Activated CD4-positive, CD25-positive, alpha-beta regulatory T cell (primary cell): ENCODE data around the gene SH3GL1.

ENCODE experiments used
- DNase-seq, 4 experiments: peaks; one replicate each; lab custom pipeline; 2025; lab: John Stamatoyannopoulos, UW

SH3GL1 gene

DNA sequence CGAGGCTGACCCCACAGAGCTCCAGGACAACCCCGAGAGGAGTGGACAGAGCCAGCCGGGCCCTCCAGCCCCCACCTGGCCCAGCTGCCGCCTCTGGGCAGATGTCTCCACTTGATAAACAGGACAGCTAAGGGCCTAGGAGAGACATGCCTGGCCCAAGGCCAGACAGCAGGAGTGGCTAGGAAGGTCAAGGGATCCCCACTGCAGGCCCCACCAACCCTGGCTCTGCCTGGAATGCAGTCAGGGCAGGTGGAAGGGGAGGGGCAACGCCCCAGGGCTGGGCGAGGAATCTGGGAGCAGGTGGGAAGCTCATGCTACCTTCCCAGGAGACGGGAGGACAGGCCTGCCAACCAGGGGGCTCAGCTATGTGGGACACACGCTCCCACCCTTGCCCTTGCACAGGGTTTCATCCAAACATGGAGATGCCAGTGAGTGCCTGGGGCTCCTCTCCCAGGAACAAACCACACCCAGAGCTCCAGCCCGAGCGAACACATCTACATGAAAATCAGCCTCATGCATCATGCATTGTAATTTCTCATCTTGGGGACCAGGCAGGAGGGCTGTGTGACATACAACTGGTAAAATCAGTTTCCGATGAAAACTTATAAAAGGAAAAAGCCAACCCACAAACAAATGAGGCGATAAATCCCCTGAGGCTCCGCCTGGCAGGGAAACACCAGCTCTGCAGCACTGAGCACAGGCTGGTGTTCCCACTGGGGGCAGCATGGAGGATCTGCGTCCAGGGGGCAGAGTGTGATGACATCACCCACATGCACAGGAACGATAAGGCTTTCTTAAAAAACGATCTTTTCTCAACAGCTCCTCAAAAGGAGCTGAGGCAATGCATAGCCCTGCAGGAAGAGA is 25.0 kb downstream of the SH3GL1 start:
- DNase-seq: no peak

- no peak for DNase-seq
Measured at GRCh38 chr19:4374498-4375163, 25.7 kb downstream of the SH3GL1 start.

- no peak for DNase-seq
Measured at GRCh38 chr19:4373601-4374497, 26.5 kb downstream of the SH3GL1 start.

GRCh38 chr19:4373013-4373367 is 27.4 kb downstream of the SH3GL1 start:
- no peak for DNase-seq

DNA sequence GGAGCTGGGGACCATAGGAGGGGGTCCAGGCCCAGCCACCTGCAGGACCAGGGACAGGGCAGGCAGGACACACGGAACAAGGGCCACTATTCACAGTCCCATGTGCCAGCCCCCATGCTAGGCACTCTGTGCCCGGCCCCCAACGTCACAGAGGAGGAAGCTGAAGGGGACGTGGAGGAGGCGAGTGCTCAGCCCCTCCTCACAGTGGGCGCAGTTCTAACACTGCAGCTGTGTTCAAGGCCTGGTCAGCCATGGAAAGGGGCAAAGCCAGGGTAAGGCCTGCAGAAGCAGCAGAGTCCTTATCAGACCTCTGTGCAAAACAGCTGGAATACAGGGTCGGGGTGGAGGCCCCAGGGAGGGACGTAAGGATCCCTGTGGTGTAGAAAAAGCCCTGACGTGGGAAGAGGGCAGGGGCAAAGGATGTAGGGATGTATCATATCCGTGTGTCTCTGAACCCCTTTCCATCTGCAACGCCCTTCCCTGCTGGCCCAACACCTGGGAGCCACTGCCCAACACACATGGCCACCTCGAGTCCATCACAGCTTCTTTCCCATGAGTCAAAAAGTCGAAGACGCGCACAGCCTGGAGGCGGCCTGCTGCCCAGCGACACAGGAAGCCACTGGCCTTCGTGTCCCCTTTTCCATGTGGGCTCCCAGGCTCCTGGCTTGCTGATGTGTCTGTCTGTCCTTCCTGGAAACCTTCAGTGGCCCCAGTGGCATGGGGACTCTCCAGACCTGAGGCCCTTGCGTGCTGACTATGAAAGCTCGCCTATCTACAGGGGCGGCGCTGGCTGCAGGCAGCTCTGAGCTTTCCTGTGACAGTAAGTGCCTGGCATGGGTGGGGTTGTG is 28.0 kb downstream of the SH3GL1 start:
- no peak for DNase-seq

DNA sequence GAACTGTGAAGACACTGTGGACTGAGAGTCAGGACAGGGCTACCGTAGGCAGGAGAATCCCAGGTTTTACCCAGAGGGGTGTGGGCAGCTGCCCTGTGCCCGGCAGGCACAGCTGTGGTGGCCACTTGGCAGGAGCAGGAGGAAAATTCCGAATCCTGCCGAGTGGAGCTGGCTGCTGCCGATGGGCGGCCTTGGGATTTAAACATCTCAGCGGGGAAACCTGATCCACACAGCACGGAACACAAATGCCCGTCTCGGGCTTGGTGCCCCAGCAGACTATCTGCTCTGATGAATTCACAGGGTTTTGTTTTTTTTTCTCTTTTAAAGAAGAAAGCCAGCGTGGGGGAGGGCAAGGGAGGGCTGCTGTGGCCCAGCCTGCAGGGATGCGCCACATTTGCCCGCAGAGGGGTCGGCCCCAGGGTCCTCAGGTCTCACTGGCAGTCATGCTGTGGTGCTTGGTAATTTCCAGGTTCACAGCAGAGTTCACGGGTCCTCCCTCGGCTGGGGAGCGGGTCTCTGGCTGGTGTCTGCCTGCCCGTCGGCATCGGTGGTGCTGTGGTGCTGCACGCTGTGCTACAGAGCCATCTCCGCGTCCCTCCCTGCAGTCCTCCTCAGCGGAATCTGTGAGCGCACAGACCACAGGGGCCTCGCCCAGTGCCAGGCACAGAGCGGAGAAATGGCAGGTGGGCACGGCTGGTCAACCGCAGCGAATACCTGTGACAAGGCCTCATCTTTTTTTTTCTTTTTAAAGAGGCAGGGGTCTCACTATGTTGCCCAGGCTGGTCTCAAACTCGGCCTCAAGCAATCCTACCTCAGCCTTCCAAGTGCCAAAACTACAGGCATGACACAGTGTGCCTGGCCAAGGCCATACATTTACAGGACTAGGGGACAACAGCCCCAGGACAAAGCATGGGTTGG is 28.8 kb downstream of the SH3GL1 start:
- no peak for DNase-seq

DNA sequence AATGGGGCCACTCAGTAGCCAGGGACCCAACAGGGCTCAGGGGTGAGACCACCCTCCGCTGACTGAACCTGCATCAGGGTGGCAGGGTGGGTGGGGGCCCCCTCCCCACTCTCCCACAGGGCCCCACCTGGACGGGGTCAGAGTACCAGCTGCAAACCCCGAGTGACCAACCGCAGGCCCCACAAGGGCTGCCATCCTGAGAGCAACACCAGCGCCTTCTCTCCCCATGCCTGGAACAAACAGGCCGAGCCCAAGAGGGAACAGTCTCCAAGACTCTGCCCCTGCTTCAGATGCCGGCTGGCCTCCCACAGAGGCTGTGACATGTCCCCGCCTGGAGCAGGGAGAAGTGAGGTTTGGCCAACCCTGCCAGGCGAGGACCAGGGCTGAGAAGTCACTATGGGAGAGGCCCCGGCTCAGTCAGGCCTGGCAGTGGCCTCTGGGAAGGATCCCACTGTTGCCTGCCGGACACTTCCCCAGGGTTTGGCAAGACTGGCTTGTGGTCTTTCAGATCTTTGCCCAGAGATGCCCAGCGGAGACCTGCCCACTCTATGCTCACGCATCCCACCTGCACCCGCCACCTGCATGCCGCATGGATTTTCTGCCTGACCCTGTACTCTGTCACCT is 29.8 kb downstream of the SH3GL1 start:
- DNase-seq: no peak

DNA sequence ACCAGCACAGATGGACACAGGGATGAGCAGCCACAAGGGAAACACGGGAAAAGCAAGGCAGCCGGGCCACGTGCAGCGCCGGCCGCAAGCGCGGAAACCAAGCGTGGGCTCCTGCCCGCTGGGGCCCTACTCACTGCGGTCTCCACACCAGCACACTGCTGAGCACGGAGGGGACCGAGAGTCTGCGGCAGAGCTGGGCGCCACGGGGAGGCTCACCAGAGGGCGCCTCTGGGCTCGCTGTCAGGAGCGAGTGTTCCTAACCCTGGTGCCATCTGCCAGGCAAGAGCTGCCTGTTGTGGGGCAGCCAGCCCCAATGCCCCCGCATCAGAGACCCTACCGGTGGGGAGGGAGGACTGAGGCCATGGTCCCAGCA is 30.5 kb downstream of the SH3GL1 start:
- peak; percentile 40 to 57 (median 48) for DNase-seq

GRCh38 chr19:4369109-4369887 is 31.0 kb downstream of the SH3GL1 start:
- DNase-seq: peak in 3 of 4 experiments; percentile 36 to 56 (median 42)

- no peak for DNase-seq
Measured at GRCh38 chr19:4368128-4368820, 32.1 kb downstream of the SH3GL1 start.

DNA sequence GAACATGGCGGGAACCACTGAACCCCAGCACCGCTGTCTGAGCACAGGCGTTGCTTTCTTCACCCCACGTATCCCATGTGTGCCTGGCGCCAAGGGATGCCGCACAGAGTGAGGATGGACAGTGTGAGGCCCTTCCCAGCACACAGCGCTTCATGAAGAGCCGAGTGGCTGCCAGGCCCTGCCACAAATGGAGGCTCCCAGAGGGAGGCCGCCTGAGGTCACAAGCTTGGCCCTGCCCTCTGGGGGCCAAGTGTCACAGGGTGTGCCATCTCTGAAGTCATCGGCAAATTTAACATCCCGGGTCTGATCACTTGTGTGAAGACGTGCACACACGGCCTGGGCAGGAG is 32.6 kb downstream of the SH3GL1 start:
- no peak for DNase-seq

- DNase-seq: no peak
Measured at GRCh38 chr19:4367336-4367723, 33.0 kb downstream of the SH3GL1 start.

DNA sequence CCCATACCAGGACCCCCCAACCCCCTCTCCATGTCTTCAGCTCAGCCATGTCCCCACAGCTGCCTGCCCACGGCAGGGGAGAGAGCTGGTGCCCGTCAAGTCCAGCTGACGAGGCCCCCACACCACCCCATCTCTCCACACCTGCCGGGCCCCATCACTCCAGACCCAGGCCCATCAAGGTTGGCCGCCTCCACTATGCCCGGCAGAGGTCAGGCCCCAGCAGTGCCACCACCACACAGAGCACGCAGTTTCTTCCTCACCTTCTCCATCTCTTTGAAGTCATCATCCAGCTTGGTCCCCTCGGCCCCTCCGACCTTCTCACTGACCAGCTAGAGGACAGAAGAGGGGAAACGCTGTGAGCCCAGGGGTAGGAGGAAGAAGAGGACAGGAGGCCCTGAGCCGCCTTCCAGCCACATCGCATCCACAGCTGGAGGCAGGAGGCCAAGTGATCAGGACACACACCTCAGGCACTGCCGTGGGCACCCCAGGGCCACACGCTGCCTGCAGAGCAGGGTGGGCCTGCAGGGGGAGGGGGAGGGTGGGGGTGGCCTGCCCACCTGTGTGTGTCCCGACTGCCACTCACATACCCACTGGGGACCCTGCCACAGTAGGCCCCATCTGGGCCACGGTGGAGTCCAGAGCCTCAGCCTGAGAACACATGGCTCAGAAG is 33.5 kb downstream of the SH3GL1 start:
- no peak for DNase-seq

- DNase-seq: no peak
Measured at GRCh38 chr19:4365791-4366665, 34.3 kb downstream of the SH3GL1 start.

- no peak for DNase-seq
Measured at GRCh38 chr19:4365341-4365740, 35.0 kb downstream of the SH3GL1 start.

DNA sequence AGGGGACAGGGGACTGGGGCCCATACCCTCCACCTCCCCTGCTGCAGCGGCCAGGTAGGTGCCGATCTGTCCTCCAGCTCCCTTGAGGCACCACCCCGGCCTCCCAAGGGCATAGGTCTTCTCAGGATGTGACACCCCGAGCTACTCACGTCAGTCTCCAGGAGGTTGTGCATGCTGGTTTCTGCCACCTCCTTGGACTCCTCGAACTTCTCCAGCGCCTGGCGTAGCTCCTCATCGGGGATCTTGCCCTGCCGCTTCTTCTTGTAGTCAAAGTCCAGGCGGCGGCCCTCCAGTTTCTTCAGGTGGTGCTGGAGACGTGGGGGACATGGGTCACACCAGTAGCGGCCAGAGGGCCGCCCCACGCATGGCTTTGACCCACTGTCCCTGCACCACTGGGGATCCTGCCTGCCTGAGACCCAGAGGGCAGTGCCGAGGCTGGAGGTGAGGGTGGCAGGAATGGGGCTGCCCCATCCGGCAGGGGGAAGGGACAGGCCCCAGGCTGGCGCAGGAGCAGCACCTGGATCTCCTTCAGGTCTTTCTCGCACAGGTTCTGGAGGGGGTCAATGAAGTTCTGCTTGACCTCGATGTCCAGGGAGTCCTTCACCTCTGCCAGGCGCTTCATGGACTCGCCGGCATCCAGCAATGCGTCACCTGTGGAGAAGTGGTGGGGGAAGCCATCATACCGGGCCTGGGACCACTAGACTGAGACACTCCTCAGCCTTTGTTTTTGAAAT is 36.6 kb downstream of the SH3GL1 start:
- DNase-seq: no peak
